ENCODE results near the gene DHRS11. TPM values are rescaled to one million over a fixed set of nuclear protein-coding genes. Genes with fewer than 3 reads are reported as not detected.

The DHRS11 gene
- total and polyA plus RNA-seq, 2 experiments from 2014 or later: 23.4 to 36.7 TPM

GRCh38 chr17:36616061-36617029, 24.7 kb downstream of the DHRS11 start (continued):
- no peak for TF ChIP-seq ZNF462 (CRISPR knock-in tag; IDR thresholded peaks at IDR 0.05)

- H2AFZ ChIP-seq: no peak overlapping the region
- Mint-ChIP-seq H3K27ac (no peak overlapping the region), H3K9me3 (no peaks in the 10 kb centered on the region; the same call in 2 of the 3 replicates), H3K27me3 (ENCODE audit: insufficient read depth, low read depth, poor library complexity) (peaks cover 13% of the 10 kb centered on the region), H3K4me1 (peaks cover 37% of the 10 kb centered on the region), H3K36me3 (ENCODE audit: low read depth) (no peaks in the 10 kb centered on the region), H3K4me3 (no peak overlapping the region)
- no peak overlapping the region for H3K4me2 ChIP-seq
- H3K27me3 ChIP-seq (ENCODE audit: insufficient read depth): no peaks in the 10 kb centered on the region
- H3K4me1 ChIP-seq (ENCODE audit: insufficient read depth): peaks cover 24% of the 10 kb centered on the region
- H3K27ac ChIP-seq (ENCODE audit: low read depth): no peak overlapping the region
- H3K9me2 ChIP-seq (ENCODE audit: insufficient read depth): no peaks in the 10 kb centered on the region
- no peaks in the 10 kb centered on the region for H3K79me2 ChIP-seq (replicated peaks; ENCODE audit: insufficient read depth)
- no peaks in the 10 kb centered on the region; the same call in 1 of the 2 replicates for H3F3A ChIP-seq (replicated peaks; ENCODE audit: low read depth)
- no peak for DNase-seq (ENCODE audit: low spot score)
- 0 out of 2 replicates have a peak, but pooled peaks cover 3% of the 10 kb centered on the region for H4K20me1 ChIP-seq (replicated peaks; ENCODE audit: insufficient read depth)
- no peaks in the 10 kb centered on the region for H3K36me3 ChIP-seq (ENCODE audit: insufficient read depth)
- no peak overlapping the region for H3K4me3 ChIP-seq
- no peak for ATAC-seq
- TF ChIP-seq ZNF331 (CRISPR knock-in tag; IDR thresholded peaks at IDR 0.05; ENCODE audit: low read depth) (no peak), CTCF (conservative IDR thresholded peaks at IDR 0.05; ENCODE audit: low read depth in 2 of 2) (no peak), JUNB (IDR thresholded peaks at IDR 0.05; ENCODE audit: unreplicated experiment) (no peak), CREB1 (CRISPR knock-in tag; IDR thresholded peaks at IDR 0.05; ENCODE audit: low read depth) (no peak), ZNF462 (CRISPR knock-in tag; IDR thresholded peaks at IDR 0.05) (no peak)
These were observed 26.1 kb downstream of the DHRS11 start for GRCh38 chr17:36617773-36618172.
